ENCODE measurements around the gene NCKIPSD. TPM values are rescaled to one million over a fixed set of nuclear protein-coding genes. Genes with fewer than 3 reads are reported as not detected.

Gene NCKIPSD
- total RNA-seq, 1 donor from 2014 or later: 9.7 TPM

- no peak overlapping the region for H3K4me3 Mint-ChIP-seq
- no peak for DNase-seq
- POLR2A ChIA-PET: interaction anchor here (0.7 kb wide), 2 partner anchors 60 to 249 kb away, joined by 3 to 6 read pairs; no protein-coding TSS in a partner anchor
Observed at GRCh38 chr3:48664929-48665328, 20.8 kb downstream of the NCKIPSD start.

DNA sequence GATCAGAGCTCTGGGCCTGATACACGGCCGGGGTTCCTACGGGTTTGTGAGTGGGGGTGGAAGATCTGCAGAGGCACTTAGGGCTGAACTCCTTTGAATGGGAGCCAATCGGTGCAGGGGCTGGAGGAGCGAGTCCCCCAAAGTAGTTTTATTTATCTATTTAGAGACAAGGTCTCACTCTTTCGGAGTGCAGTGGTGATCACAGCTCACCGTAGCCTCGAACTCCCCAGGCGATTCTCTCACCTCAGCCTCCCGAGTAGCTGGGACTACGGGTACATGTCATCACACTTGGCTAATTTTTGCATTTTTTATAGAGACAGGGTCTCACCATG lies 21.4 kb downstream of the NCKIPSD start:
- Mint-ChIP-seq H3K27ac (no peak overlapping the region), H3K36me3 (ENCODE audit: low read depth) (no peaks in the 10 kb centered on the region), H3K4me3 (peak overlapping the region; percentile 81), H3K9me3 (no peaks in the 10 kb centered on the region), H3K4me1 (peaks cover 24% of the 10 kb centered on the region), H3K27me3 (peaks cover 11% of the 10 kb centered on the region)
- DNase-seq: no peak
- CTCF ChIA-PET: no interaction called here
- POLR2A ChIA-PET: no interaction called here
- TF ChIP-seq, protein P1, sequence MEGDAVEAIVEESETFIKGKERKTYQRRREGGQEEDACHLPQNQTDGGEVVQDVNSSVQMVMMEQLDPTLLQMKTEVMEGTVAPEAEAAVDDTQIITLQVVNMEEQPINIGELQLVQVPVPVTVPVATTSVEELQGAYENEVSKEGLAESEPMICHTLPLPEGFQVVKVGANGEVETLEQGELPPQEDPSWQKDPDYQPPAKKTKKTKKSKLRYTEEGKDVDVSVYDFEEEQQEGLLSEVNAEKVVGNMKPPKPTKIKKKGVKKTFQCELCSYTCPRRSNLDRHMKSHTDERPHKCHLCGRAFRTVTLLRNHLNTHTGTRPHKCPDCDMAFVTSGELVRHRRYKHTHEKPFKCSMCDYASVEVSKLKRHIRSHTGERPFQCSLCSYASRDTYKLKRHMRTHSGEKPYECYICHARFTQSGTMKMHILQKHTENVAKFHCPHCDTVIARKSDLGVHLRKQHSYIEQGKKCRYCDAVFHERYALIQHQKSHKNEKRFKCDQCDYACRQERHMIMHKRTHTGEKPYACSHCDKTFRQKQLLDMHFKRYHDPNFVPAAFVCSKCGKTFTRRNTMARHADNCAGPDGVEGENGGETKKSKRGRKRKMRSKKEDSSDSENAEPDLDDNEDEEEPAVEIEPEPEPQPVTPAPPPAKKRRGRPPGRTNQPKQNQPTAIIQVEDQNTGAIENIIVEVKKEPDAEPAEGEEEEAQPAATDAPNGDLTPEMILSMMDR (IDR thresholded peaks at IDR 0.05): no peak
- ATAC-seq (ENCODE audit: low read depth): no peak
- intact Hi-C loops (cut with micrococcal nuclease): loop anchor here (1.0 to 2.0 kb wide), 2 partner anchors 21 to 363 kb away; partner anchors contain the start of genes NCKIPSD and NME6

More at GRCh38 chr3:48664929-48665328, 20.8 kb downstream of the NCKIPSD start:
- TF ChIP-seq, protein P1 (IDR thresholded peaks at IDR 0.05): no peak
- Mint-ChIP-seq H3K27ac (no peak overlapping the region), H3K9me3 (no peaks in the 10 kb centered on the region), H3K27me3 (peaks cover 9% of the 10 kb centered on the region), H3K36me3 (ENCODE audit: low read depth) (no peaks in the 10 kb centered on the region), H3K4me1 (peaks cover 23% of the 10 kb centered on the region)
- ATAC-seq (ENCODE audit: low read depth): no peak
- intact Hi-C loops (cut with micrococcal nuclease): loop anchor here (1.0 to 2.0 kb wide), 2 partner anchors 20 to 364 kb away; partner anchors contain the start of genes NCKIPSD and NME6
- CTCF ChIA-PET: no interaction called here

DNA sequence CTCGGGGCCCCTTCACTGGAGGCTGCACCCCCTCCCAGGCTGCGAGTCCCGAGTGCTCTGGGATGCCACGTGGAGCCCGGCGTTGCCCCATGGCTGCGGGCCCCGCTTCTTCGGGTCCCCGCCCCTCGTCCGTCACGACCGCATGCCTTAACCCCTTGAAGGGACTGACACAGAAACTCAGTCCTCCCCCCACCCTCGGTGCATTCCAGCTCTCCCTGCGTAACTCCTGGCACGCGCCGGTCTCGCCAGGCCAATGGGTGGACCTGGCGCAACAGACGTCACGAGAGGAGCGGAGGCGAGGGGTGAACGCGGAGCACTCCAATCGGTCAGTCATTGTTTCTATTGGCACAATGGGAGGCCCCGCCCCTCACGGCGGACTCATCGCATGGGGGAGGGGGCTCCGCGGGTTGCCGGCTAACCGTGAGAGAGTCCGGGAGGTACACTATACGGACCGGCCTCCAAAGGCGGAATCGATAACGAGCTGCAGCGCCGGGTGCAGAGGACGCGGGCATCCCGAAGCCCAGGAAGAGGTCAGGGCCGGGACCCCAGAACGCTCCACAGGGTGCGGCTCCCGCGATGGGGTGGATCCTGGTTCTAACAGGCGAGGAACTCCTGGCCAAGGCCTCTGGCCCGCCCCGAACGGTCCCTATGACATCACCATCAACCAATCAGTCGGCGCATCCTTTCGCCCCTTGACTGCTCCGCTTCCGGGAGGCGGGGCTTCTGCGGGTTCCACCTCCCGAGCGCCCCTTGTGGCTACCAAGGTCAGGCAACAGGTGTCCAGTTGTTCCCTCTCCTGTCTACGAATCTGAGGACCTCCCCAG lies 22.0 kb downstream of the NCKIPSD start:
- Mint-ChIP-seq H3K27me3 (peaks cover 13% of the 10 kb centered on the region), H3K4me1 (peaks cover 24% of the 10 kb centered on the region), H3K27ac (no peak overlapping the region), H3K36me3 (ENCODE audit: low read depth) (no peaks in the 10 kb centered on the region), H3K9me3 (no peaks in the 10 kb centered on the region), H3K4me3 (peak overlapping the region; percentile 81)
- ChIA-PET POLR2A (no interaction called here), CTCF (no interaction called here)
- intact Hi-C loops (cut with micrococcal nuclease): loop anchor here (1.0 to 2.0 kb wide), 2 partner anchors 21 to 362 kb away; partner anchors contain the start of genes NCKIPSD and NME6
- ATAC-seq (ENCODE audit: low read depth): peak; percentile 79
- DNase-seq: peak; percentile 75
- TF ChIP-seq, protein P1 (IDR thresholded peaks at IDR 0.05): no peak

GRCh38 chr3:48662753-48663488 lies 22.8 kb downstream of the NCKIPSD start, which contains the start of gene CELSR3:
TSS of gene CELSR3 (minus strand) at chr3:48662886. CDS start at chr3:48662634, 252 bp downstream.
- TF ChIP-seq, protein P1 (IDR thresholded peaks at IDR 0.05): no peak
- Mint-ChIP-seq H3K4me3 (peak within 1 kb of the TSS; percentile 81), H3K36me3 (ENCODE audit: low read depth) (no peaks in the 10 kb centered on the region), H3K27ac (peak within 1 kb of the TSS; percentile 50), H3K27me3 (peaks cover 14% of the 10 kb centered on the region), H3K4me1 (peaks cover 24% of the 10 kb centered on the region), H3K9me3 (no peaks in the 10 kb centered on the region)
- ChIA-PET POLR2A (no interaction called here), CTCF (interaction anchor here (0.9 to 1.6 kb wide), 2 partner anchors 27 to 114 kb away, joined by 3 read pairs; no protein-coding TSS in a partner anchor)
- intact Hi-C loops (cut with micrococcal nuclease): no loop called here
- no peak for DNase-seq
- ATAC-seq (ENCODE audit: low read depth): peak; percentile 35

All from activated B cell treated with CpG ODN at 0.5 μM for 24 hours (primary cell).